Astrocyte (in vitro differentiated cells and primary cell): ENCODE results near the gene LASP1NB.

Source experiments
- CTCF ChIP-seq: IDR thresholded peaks from 2 replicates; pipeline ENCODE4 v1.5.1; 2011; ENCODE audit warnings: low read depth, mild to moderate bottlenecking, inconsistent platforms, low read length, moderate library complexity; ENCODE audit not compliant: insufficient read depth
- EZH2 ChIP-seq: IDR thresholded peaks from 2 replicates; pipeline ENCODE4 v1.6.1; 2012; ENCODE audit warnings: mild to moderate bottlenecking, low read length, inconsistent platforms; ENCODE audit not compliant: insufficient read depth

DNA sequence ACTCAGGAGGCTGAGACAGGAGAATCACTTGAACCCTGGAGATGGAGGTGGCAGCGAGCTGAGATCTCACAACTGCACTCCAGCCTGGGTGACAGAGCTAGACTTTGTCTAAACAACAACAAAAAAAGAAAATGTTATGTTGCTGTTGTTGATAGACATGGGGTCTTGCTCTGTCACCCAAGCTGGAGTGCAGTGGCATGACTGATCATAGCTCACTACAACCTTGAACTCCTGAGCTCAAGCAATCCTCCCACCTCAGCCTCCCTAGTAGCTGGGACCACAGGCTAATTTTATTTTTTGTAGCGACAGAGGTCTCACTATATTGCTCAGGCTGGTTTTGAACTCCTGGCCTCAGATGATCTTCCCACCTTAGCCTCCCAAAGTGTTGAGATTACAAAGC is 21.8 kb downstream of the LASP1NB start:
- no peak for TF ChIP-seq CTCF
- no peak for TF ChIP-seq EZH2
